H4 (cell line): Measurements from ENCODE around the gene KSR1. TPM values are rescaled to one million over a fixed set of nuclear protein-coding genes. Genes with fewer than 3 reads are reported as not detected.
A peak's percentile ranks its signal among the peaks of the same experiment; 100 is the strongest.
"Not testable (repeated sequence)": the region's sequence is repeated elsewhere in the genome, so short reads cannot be mapped to it uniquely, and the experiment has no call there.

Experiments
- DNase-seq: peaks from one replicate; pipeline ENCODE4 v3.0.0-alpha.2; 2015; ENCODE audit warnings: low spot score
- total RNA-seq: library from RNA; depleted of rRNA; stranded (reverse); fragments of >200 nt; shearing (Covaris generic); gene quantifications from 2 replicates; pipeline ENCODE4 v1.2.3, GENCODE V29; 2014

Gene KSR1
- total RNA-seq, 1 experiment from 2014 or later: 3.9 TPM

DNA sequence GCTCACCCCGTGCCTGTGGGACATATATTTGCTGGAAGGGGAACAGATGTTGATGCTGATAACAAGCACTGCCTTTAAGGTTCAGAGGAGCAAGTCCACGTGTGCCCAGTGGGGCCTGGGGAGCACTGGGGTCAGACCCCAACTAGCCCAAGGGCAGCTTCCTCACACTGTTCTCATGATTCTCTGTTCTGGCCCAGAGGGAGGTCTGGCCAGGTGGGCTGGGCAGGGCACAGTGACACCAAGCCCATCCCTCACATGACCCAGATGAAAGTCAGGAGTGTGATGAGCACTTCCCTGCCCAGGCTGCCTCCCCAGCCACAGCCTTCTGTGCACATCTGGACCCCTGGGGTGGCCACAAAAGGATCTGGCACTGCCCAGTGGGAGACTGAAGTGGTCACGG is 29.8 kb upstream of the KSR1 start:
- DNase-seq: not testable (repeated sequence)

DNA sequence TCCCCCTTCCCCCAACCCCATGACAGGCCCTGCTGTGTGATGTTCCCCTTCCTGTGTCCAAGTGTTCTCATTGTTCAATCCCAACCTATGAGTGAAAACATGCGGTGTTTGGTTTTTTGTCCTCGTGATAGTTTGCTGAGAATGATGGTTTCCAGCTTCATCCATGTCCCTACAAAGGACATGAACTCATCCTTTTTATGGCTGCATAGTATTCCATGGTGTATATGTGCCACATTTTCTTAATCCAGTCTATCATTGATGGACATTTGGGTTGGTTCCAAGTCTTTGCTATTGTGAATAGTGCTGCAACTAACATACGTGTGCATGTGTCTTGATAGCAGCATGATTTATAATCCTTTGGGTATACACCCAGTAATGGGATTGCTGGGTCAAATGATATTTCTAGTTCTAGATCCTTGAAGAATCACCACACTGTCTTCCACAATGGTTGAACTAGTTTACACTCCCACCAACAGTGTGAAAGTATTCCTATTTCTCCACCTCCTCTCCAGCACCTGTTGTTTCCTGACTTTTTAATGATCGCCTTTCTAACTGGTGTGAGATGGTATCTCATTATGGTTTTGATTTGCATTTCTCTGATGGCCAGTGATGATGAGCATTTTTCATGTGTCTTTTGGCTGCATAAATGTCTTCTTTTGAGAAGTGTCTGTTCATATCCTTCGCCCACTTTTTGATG is 28.9 kb upstream of the KSR1 start:
- DNase-seq: not testable (repeated sequence)

DNA sequence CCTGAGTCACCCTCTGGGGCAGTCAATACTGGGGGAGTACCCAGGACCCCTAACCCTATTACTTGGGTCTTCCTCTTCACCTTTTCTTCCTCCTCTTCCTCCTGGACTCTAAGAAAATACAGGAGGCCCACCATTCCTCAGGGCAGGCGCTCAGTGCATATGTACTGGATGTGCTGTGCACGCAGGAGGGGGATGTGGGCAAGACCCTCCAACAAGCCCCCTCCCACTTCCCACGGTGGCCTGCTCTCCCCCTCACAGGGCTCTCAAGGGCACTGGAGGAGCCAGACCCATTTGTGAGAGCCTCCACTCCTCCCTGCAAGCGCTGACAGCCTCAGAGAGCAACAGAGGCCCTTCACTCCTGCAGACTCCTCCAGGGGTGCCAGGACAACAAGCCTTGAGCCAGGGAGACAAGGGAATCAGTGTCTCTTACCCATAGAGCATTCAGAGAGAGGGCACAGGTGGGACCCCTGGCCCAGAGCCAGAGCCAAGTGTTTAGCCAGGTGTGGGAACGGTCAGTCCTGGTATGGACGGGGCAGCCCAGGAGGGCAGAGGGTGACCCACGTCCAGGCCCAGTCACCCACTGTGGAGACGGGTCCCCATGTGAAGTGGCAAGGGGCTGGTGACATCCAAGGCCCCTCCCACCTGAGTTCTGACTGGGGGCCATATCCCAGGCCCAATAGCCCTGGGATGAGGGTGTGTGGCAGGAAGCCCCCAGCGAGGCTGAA is 27.3 kb upstream of the KSR1 start:
- no peak for DNase-seq

DNA sequence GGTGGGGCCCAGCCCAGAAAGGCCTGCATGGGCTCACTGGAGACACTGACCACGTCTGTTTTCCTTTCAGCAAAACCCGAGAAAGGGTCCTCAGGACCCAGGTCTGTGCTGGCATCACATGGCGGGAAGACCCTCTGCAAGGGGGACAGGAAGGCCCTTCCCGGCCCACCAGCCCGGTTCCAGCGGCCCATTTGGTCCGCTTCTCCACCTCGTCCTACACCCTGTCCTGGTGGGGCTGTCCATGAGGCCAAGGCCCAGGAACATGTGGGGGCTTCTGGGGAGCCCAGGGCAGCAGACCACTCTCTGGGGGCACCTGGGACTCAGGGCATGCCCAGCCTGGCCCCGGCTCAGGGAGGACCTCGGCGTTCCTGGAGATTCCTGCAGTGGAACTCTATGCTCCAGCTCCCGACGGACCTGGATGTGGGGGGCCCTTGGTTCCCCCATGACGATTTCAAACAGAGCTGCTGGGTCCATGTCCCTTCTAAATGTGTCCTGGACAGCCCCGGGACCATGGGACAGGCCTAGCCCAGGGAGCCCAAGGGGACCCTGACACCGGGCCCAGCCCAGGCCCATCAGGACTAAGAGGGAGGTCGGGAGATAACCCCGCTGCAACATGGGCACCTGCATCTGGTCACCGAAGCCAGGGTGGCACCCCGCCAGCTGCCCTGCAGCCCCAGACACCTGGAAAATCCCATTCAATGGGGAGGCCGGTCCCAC is 26.4 kb upstream of the KSR1 start:
- DNase-seq: no peak

DNA sequence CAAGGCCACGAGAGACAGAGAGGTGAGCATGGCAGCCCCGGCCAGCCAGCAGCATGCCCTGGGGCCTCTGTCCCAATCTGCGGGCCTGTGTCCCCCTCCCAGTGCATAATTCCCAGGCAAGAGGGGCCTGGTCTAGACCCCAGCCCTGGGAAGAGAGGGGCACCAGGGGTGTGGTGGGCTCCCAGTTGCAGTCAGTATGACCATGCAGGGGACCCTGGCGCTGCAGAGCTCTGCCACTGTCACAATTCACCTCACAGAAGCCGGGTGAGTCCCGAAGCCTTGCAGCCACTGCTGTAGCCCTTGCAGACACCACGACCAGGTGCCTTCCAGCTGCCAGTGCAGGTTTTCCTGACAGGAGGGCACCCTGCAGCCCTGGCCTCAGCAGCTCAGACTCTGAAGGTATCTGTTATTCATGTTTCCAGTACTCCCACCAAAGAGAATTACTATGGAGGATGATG is 25.8 kb upstream of the KSR1 start:
- DNase-seq: no peak

DNA sequence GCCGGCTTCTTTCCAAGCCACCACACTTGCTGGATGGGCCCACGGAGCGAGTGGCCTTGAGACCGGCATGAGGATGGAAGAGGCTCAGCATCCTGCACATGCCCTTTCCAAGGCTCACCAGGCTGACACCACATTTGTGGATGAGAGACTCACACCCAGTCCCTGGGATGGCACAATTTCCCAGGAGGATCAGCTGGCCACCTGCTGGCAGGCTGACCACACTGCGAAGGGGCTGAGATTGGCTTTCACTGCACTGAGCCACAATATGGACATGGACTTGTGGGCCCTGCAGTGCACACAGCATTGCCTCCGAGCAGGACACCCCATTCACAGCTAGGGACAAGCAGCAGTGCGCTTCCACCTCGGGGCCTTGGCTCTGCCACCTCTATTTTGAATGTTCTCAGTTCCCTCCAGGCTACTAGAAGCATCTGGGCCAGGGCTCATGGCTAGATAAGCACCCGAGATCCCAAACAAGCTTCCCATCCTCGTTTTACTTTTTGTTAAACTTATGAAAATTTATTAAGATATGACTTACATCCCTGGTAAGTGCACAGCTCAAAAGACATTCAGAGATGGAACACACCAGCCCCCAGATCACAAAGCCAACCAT is 25.3 kb upstream of the KSR1 start:
- peak; percentile 36 for DNase-seq

DNA sequence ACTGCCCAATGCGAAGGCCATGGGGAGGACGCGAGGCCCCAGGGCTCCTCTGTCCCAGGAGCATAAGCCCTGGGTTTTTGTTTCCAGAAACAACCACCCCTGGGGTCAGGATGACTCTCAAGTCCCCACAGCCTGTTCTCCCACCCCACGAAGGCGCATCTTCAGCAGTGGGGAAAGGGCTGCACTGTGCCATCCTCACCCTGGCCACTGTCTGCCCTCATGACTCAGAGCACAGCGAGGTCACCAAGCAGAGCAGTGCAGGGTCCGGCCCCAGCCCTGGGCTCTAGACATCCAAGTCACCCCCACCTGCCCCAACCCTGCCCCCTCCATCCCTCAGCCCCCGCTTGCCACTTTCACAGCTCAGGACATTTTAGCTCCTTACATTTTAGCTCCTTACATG is 22.7 kb upstream of the KSR1 start:
- DNase-seq: no peak

DNA sequence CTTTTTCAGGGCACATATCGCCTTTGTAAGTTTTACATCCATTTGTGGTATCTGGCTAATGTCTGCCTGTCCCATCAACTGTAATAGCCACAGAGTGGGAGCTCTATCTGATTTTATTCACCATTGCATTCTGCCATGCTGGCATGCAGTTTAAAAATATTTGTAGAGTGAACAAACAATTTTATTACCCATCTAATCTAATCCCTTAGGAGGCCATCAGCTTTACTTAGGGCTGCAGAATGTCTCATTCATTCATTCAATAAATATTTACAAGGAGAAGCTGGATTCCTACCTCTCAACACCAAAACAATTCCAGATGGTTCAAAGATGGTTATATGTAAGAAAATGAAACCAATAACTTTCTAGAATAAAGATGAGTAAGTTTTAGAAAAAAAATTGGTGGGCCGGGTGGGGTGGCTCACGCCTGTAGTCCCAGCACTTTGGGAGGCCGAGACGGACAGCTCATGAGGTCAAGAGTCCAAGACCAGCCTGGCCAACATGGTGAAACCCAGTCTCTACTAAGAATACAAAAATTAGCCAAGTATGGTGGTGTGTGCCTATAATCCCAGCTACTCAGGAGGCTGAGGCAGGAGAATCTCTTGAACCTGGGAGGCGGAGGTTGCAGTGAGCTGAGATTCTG is 20.7 kb upstream of the KSR1 start:
- not testable (repeated sequence) for DNase-seq

DNA sequence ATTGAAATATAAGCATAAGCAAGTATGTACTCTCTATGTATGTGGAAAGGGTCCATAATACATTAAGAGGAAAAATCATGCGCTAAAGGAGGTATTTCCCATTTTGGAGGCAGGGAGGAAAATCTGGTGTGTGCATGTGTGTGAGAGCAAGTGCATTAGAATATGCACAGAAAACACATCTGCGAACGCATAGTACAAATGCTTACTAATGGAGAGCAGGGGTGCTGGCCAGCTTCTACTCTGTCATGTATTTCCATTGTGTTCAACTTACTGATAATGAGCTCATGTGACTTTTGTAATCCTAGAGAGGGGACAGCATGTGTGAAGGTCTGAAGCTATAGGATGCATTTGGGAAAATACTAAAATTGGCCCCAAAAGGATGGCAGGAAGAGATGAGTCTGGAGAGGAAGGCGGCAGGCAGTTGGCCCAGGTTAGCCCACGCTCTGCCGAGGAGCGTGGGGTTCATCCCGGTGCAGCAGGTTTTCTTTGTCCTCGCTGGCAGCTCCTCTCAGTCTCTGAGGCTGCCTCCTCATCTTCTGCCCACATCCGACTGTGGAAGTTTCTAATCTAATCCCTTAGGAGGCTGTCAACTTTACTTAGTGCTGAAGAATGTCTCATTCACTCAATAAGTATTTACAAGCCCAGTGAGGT is 17.8 kb upstream of the KSR1 start:
- DNase-seq: no peak

DNA sequence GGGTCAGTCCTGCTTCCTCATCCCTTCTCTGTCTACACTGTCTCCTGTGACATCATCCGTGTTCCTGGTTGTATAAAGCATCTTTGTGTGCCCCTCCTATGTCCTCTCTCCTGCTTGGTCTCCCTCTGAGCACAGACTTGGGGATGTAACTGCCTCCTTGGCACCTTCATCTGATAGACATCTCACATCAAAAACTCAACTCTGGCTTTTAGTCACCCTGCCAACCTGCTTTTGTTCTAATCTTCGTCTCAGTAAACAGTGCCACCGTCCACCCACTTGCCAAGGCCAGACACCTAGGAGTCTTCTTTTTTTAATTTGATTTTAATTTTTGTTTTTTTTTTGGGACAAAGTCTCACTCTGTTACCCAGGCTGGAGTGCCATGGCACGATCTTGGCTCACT is 16.9 kb upstream of the KSR1 start:
- no peak for DNase-seq

DNA sequence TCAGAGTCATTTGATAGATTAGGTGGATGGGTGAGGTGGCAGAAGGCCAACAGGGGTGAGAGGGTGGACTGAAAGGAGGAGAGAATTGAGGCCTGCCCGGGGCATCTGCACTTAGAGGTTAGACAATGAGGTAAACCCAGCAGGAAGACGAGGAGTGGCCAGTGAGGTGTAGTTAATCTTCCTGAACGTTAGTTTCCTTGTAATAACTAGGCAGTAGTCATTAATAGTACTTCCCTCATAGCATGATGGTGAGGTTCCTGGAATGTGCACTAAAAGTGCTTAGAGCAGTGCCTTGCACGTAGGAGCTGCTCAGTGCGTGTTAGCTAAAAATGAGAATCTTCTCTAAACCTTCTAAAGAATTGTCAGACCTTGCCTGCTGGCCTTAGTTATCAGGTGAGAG is 13.5 kb upstream of the KSR1 start:
- no peak for DNase-seq

DNA sequence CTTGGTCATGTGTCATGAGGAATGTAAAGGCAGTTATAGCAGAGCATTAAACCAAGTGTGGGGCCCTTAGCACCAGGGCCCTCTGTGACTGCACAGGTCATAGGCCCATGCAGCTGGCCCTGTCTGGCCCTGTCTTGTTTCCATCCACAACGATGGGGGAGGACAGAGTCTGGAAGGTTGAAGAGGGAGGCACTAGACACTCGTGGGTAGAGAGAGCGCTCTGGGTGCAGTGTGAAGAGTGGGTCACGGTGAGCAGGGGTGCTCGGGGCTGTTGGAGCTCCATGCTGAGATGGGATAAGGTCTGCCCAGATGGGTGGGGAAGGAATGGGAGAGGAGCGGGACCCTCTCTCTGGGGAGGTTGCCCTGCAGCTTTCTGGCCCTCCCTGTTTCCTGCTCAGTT is 12.8 kb upstream of the KSR1 start:
- no peak for DNase-seq

DNA sequence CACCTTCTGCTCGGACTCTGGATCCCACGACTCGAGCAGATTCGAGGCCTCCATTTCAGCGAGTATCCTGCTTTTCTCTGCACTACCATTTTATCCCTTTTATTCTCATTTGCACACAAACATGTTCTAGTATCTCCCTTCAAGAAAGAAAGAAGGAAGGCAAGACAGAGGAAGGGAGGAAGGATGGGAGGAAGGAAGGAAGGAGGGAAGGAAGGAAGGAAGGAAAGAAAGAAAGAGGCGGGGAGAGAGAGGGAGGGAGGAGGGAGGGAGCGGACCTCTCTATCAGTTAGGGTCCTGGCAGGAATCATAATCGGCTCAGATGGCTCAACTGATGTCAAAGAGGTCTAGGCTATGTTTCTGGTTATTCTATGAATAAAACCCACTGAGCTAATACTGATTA is 10.3 kb upstream of the KSR1 start:
- no peak for DNase-seq

DNA sequence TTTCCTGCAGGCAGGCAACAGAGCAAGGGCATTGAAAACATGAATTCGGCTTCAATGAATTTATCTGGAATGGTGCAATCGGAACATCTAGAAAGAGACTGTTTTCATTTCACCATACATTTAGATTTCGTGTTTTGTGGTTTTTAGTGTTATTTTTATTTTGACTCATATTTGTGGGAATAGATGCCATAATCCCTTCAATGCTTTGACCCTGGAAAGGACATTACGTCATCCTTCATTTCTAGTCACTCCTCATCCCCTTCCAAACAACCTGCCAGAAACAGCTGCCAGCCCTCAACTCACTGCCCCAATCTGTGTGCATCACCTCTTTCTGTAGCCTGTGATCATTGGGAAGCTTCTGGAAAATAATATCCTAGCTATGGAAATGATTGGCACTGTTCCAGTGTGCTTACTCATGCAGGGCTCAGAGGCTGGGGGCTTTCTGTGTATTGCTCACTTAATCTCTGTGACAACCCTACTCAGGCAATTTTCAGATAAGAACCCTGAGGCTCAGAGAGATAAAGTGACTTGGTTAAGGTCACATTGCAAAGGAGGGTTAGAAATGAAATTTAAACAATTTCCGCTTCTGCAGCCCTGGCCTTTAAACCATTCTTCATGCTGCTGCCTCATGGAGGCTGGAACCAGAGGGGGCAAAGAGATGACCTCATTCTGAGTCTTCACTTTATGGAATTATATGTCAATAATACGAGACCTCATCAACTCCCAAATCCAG is 9.5 kb upstream of the KSR1 start:
- peak; percentile 77 for DNase-seq

DNA sequence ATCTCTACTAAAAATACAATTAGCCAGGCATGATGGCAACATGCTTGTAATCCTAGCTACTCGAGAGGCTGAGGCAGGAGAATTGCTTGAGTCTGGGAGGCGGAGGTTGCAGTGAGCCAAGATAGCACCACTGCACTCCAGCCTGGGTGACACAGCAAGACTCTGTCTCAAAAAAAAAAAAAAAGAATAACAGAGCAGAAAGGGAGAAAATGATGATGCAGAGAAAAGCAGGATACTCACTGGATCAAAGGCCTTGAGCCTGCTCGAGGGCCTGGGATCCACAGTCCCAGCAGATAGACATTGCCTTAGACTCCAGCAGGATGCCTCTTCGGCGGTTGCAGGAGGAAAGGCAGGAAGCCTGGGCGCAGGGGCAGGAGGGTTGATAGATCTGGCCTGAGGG is 7.7 kb upstream of the KSR1 start:
- DNase-seq: not testable (repeated sequence)

DNA sequence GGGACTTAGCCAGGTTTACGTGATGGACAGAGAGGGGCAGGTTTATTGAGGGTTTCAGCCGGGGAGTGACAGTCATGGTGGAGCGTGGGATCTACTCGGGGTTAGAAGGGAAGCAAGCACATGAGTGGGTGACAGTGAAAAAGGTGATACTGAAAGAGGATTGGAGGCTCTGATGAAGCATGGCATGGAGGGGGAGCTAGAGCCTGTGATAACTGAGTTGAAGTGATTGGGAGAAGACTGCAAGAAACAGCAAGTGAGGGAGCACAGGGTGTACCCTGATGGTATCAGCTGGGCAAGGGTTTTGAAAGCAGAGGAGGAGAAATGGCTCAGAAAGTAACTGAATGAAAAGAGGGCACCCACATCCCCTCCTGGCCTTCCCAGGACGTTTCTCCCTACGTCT is 6.7 kb upstream of the KSR1 start:
- no peak for DNase-seq

DNA sequence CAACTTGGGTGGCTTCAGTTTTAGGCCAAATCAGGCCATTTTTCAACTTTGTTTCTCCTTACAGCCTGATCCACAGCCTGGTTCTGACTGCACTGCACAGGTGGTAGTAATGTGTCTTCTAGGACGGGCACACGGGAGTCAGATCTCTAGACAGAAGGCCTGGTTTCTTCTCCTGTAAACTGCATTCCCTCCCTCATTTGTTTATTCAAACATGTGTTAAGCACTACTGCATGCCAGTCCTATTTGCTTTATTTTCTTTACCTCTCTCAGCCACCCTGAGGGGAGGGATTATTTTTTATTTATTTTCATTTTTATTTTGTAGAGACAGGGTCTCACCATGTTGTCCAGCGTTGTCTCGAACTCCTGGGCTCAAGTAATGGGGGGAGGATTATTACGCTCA is 6.3 kb upstream of the KSR1 start:
- no peak for DNase-seq

DNA sequence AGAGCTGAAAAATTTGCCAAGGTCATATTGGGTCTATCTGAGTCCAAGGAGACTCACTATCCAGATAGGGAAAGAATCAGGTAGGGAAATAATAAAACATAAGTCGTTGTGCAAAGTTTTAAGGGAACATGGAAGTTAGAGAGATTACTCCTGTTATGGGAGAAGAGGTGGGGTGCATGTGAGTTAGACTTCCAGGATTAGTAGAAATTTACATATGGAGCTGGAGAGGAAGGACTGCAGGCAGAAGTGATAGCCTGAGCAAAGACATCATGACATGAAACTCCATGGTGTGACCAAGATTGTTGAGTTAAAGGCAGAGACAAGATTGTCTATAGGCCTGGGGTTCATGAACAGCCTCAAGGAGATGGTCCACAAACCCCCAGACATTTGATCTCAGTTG is 5.8 kb upstream of the KSR1 start:
- DNase-seq: no peak

DNA sequence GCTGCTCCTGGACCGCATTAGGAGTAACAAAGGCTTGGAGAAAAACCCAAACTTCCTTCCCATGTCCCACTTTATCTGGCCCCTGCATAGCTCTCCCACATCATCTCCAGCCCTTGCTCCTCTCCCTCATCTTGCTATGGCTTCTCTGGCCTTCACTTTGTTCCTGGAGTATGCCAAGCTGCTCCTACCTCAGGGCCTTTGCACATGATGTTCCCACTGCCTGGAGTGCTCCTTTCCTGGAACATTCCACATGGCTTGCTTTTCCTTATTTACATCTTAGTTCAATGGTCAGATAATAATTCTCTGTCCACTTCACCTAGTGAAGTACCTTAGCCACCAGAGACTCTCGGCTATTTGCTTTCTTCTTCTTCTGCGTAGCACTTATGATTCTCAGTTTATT is 4.3 kb upstream of the KSR1 start:
- DNase-seq: no peak

DNA sequence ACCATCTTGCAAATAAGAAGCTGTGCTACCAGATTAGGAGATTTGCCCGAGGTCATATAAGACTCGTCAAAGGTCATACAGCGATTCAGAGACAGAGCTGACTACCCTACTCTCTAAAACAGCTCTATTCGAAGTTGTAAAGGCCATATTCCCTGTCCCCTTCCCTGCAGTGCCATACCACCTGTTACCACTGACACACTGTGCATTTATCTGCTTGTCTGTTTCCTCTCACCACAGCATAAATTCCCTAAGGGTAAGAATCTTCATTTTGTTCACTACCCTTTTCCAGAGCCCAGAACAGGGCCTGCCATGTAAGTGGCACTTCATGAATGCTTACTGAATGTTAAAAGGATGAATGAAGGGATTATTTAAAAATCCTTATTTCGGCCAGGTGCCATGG is 3.4 kb upstream of the KSR1 start:
- DNase-seq: no peak

DNA sequence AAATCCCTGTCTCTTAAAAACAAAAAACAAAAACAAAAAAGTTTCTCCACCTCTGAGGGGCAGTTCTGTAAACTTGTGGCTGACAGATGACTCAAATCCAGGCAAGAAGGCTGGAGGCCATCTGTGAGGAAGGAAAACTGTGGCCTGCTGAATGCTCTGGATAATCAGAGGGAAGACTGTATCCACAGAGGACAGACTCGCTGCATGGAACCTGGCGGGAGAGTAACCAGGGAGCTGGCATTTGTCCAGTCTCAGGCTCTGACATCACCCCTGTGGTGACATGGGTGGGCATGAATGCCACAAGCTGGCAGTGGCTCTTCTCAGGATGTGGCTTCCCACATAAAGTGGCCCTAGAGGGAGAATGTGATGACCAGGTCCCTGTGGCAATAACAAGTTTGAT is 2.8 kb upstream of the KSR1 start:
- peak; percentile 83 for DNase-seq
